Left lung (tissue), 10 donors: ENCODE results near the gene SPX. TPM values are rescaled to one million over a fixed set of nuclear protein-coding genes. Genes with fewer than 3 reads are reported as not detected.

Experiments used
- ATAC-seq: fragments of 200-7000 bp; cut with Tn5 transposase; one replicate; pipeline ENCODE4 v1.9.1; 2020; ENCODE audit warnings: moderate library complexity
- DNase-seq, 4 donors: peaks; one replicate each; pipeline ENCODE4 v3.0.0-alpha.2; 2013 to 2020
- H3K27ac ChIP-seq, 2 donors: fragments of 200-600 bp; sonication (generic) in 1 of 2; one replicate each; pipeline versions ENCODE4 v1.5.0 to v1.8.0; 2020 to 2021
- H3K27me3 ChIP-seq, 2 donors: fragments of 200-600 bp; sonication (generic) in 1 of 2; one replicate each; pipeline versions ENCODE4 v1.5.0 to v1.8.0; 2020 to 2021
- H3K36me3 ChIP-seq, 2 donors: fragments of 200-600 bp; sonication (generic) in 1 of 2; one replicate each; pipeline versions ENCODE4 v1.5.0 to v1.8.0; 2020 to 2021
- H3K4me1 ChIP-seq, 2 donors: fragments of 200-600 bp; one replicate each; pipeline ENCODE4 v1.8.0; 2021
- H3K4me3 ChIP-seq, 2 donors: fragments of 200-600 bp; sonication (generic) in 1 of 2; one replicate each; pipeline versions ENCODE4 v1.5.0 to v1.8.0; 2020 to 2021; ENCODE audit warnings: mild to moderate bottlenecking in 1 of 2
- H3K9me3 ChIP-seq, 2 donors: fragments of 200-600 bp; sonication (generic) in 1 of 2; one replicate each; pipeline versions ENCODE4 v1.5.0 to v1.8.0; 2020 to 2021
- intact Hi-C, 2 donors: fragments of 100-400 bp; cut with DNase I; formaldehyde crosslinking; loops; one replicate each; pipeline versions ENCODE4 v1.11.2 to v1.14.2; 2022
- polyA plus RNA-seq, 6 donors: library from polyadenylated mRNA; unstranded; fragments of 120-200 nt; gene quantifications; one replicate each; pipeline ENCODE4 v1.2.1, GENCODE V29; 2013; ENCODE audit not compliant: insufficient read length in 6 of 6
- total RNA-seq, 2 donors: library from RNA; stranded (reverse); fragmentation: NEBNext Ultra II Directional; extraction: Animal tissue kit (Norgen Biotek cat#: 25700); gene quantifications; one replicate each; pipeline ENCODE4 v1.2.1, GENCODE V29; 2021
- TF ChIP-seq, protein P1 (sequence below), 2 donors: fragments of 200-600 bp; sonication (generic) in 1 of 2; IDR thresholded peaks; one replicate each; pipeline versions ENCODE4 v1.5.0 to v1.8.0; 2021; ENCODE audit warnings: antibody characterized with exemption in 2 of 2
- donor health status: DM: no; HTN: yes; CAD: no.
- donor health status: DM: no; HTN: no; CAD: no.

SPX gene
- total and polyA plus RNA-seq, 8 donors, result 0.44 to 13.5 (median 10.0) TPM

DNA sequence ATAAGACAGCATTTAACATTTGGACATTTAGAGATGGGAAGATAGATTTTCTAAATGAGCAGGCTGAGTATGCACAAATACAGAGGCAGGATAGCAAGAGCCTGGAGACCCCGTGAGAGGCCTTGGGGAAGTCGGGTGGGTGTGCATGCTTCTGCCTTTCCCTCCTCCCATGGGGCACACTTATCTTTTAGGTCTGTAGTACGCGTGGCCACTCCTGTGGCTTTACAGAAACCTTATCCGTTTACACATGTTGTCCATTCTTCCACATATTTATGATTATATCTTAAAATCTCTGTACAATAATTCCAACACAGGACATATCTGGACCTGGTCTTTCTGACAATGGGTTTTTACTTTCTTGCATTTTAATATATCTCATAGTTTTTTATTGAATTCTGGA, 45.0 kb downstream of the SPX start:
- Histone ChIP-seq H3K4me1 (no peaks in the 10 kb centered on the region), H3K9me3 (no peaks in the 10 kb centered on the region), H3K4me3 (no peak overlapping the region), H3K27me3 (no peaks in the 10 kb centered on the region), H3K27ac (no peak overlapping the region), H3K36me3 (no peaks in the 10 kb centered on the region)
- DNase-seq, result no peak
- TF ChIP-seq, protein P1, sequence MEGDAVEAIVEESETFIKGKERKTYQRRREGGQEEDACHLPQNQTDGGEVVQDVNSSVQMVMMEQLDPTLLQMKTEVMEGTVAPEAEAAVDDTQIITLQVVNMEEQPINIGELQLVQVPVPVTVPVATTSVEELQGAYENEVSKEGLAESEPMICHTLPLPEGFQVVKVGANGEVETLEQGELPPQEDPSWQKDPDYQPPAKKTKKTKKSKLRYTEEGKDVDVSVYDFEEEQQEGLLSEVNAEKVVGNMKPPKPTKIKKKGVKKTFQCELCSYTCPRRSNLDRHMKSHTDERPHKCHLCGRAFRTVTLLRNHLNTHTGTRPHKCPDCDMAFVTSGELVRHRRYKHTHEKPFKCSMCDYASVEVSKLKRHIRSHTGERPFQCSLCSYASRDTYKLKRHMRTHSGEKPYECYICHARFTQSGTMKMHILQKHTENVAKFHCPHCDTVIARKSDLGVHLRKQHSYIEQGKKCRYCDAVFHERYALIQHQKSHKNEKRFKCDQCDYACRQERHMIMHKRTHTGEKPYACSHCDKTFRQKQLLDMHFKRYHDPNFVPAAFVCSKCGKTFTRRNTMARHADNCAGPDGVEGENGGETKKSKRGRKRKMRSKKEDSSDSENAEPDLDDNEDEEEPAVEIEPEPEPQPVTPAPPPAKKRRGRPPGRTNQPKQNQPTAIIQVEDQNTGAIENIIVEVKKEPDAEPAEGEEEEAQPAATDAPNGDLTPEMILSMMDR (IDR thresholded peaks at IDR 0.05), result no peak
- intact Hi-C loops, result no loop called here
- ATAC-seq, result no peak

DNA sequence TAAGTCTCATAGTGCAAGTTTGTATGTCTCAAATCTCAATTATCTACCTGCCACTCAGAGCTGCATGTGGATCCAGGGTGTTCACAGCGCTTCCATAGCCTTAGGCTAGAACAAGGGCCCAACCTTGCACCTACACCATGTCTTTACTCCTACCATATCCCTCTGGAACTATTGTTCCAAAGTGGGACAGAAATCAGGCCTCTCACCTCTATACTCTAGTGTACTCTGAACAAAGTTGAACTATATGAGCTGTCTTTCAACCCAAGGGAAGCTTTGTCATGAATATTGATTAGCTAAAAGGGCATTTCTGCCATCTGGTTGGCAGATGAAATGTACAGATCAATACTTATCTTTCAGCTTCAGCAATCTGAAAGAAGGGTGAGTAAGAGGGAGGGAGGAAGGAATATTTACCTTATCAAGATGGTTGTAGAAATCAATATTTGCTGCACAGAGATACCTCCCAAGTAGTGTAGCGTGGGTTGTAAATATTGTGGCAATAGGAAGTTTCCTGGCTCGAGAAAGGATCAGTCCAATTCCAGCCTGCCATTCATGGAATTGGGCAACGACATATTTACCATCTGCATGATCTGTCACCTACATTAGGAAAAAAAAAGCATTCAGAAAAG, 47.8 kb downstream of the SPX start:
- no peak for DNase-seq
- no peak overlapping the region for H3K27ac ChIP-seq
- intact Hi-C loops, result no loop called here

DNA sequence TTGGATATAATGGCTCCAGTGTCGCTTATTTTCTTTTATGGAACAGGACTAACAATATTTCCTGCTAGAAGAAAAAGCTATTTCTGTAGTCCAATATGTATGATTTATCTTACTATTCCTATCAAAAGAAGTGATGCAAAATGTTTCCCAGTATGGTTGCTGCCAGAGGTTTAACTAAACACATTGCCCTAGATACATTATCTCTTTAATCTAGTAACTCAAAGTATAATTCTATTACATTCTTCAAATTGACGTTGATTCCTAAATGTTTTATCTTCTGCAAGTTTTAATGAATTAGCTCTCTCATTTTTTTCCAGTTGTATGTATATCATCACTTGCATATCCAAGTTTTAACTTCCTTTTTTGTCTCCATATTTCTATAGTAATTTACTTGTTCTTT, 50.3 kb downstream of the SPX start:
- DNase-seq (no peak), ATAC-seq (no peak)
- intact Hi-C loops, result no loop called here
- TF ChIP-seq, protein P1 (IDR thresholded peaks at IDR 0.05), result no peak
- Histone ChIP-seq H3K36me3 (no peaks in the 10 kb centered on the region), H3K9me3 (no peaks in the 10 kb centered on the region), H3K4me3 (no peak overlapping the region), H3K27me3 (no peaks in the 10 kb centered on the region), H3K27ac (no peak overlapping the region), H3K4me1 (no peaks in the 10 kb centered on the region)

More for the DNA sequence above, 47.8 kb downstream of the SPX start:
- TF ChIP-seq, protein P1 (IDR thresholded peaks at IDR 0.05), result no peak
- H3K36me3 ChIP-seq, result no peaks in the 10 kb centered on the region
- H3K9me3 ChIP-seq, result no peaks in the 10 kb centered on the region
- no peaks in the 10 kb centered on the region for H3K27me3 ChIP-seq
- no peak for ATAC-seq
- H3K4me3 ChIP-seq, result no peak overlapping the region
- no peaks in the 10 kb centered on the region for H3K4me1 ChIP-seq

DNA sequence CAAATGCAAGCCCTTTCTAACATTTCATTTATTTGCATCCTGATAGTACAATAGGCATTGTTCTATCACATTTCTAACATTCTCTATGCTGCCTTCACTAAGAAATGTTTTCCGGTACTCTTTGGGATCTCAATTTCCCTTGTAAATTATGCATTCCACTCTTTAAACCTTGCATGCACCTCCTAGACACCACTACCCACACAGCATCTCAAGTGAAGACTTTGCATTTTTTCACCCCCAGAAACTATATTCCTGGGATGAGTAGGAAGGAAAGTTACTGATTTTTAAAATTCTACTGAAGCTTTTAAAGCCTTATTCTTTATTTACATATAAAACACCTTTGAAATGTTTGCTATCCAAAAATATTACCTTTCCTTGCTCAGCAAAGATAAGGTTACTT, 51.4 kb downstream of the SPX start:
- no peak overlapping the region for H3K27ac ChIP-seq
- no peak overlapping the region for H3K4me3 ChIP-seq
- TF ChIP-seq, protein P1 (IDR thresholded peaks at IDR 0.05), result no peak
- intact Hi-C loops, result no loop called here
- no peaks in the 10 kb centered on the region for H3K9me3 ChIP-seq
- no peak for ATAC-seq
- no peaks in the 10 kb centered on the region for H3K4me1 ChIP-seq
- no peaks in the 10 kb centered on the region for H3K36me3 ChIP-seq
- no peaks in the 10 kb centered on the region for H3K27me3 ChIP-seq
- DNase-seq, result no peak

DNA sequence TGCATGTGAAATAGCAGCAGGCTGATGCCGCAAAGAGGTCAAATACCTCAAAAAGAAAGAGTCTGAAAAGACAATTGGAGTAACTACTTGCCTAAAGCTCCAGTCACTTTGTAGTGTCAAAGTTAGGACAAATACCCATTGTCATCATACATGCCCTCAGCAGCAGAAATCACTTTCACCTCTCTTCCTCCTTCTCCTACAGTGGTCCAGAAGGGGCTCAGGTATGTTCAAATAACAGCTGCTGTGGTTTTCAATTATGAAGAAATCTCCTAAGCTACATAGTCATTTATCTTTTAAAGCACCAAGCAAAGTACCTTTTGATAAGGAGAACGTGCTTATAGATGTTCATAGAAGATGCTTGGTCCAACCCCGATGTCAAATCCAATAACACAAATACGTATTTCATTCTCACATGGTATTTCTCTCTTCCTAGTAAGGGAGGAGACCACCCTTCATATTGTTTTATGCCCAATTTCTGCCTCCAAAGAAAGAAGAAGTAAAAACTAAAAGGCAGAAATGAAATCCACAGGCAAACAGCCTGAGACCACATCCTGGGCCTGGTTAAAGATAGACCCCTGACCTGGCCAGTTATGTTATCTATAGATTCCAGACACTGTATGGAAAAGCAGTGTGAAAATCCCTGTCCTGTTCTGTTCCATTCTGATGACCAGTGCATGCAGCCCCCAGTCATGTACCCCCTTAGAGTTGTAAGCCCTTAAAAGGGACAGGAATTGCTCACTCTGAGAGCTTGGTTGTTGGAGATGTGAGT, 54.8 kb downstream of the SPX start:
- no peak overlapping the region for H3K27ac ChIP-seq
- H3K4me3 ChIP-seq, result no peak overlapping the region
- H3K36me3 ChIP-seq, result no peaks in the 10 kb centered on the region
- no peaks in the 10 kb centered on the region for H3K9me3 ChIP-seq
- DNase-seq (no peak), ATAC-seq (no peak)
- TF ChIP-seq, protein P1 (IDR thresholded peaks at IDR 0.05), result no peak
- intact Hi-C loops, result no loop called here
- H3K4me1 ChIP-seq, result no peaks in the 10 kb centered on the region
- no peaks in the 10 kb centered on the region for H3K27me3 ChIP-seq

Other genes with a start within 250 kb of the SPX start
- under 1 TPM in 1 of 2 donors, not detected in 1; 0.03 TPM for gene SLCO1A2, start 191.4 kb upstream of the SPX start, total RNA-seq
- under 1 TPM; 0.08 to 0.51 (median 0.28) TPM for gene SLCO1A2, start 191.4 kb upstream of the SPX start, polyA plus RNA-seq
- not detected for gene IAPP, start 153.4 kb upstream of the SPX start, total RNA-seq
- not detected for gene IAPP, start 153.4 kb upstream of the SPX start, polyA plus RNA-seq
- gene PYROXD1, start 88.6 kb upstream of the SPX start, total RNA-seq, result 10 to 100 TPM; 18.9 to 19.8 TPM
- gene PYROXD1, start 88.6 kb upstream of the SPX start, polyA plus RNA-seq, result 10 to 100 TPM; 16.9 to 22.2 (median 19.8) TPM
- 10 to 100 TPM; 34.4 to 42.1 TPM for gene RECQL, start 24.7 kb upstream of the SPX start, total RNA-seq
- gene RECQL, start 24.7 kb upstream of the SPX start, polyA plus RNA-seq, result 10 to 100 TPM; 32.1 to 37.8 (median 35.0) TPM
- 10 to 100 TPM; 43.8 to 51.9 TPM for gene GOLT1B, start 24.5 kb upstream of the SPX start, total RNA-seq
- gene GOLT1B, start 24.5 kb upstream of the SPX start, polyA plus RNA-seq, result 10 to 100 TPM; 33.9 to 41.7 (median 39.5) TPM
- not detected for gene GYS2, start 78.6 kb downstream of the SPX start, total RNA-seq
- gene GYS2, start 78.6 kb downstream of the SPX start, polyA plus RNA-seq, result under 1 TPM in 4 of 6 donors, not detected in 2; 0.07 to 0.42 (median 0.32) TPM
- gene LDHB, start 131.5 kb downstream of the SPX start, total RNA-seq, result 100 to 1,000 TPM; 512 to 592 TPM
- gene LDHB, start 131.5 kb downstream of the SPX start, polyA plus RNA-seq, result 1,000 to 10,000 TPM in 2 of 6 donors, 100 to 1,000 TPM in 4; 826 to 1,016 (median 952) TPM
- gene KCNJ8, start 248.4 kb downstream of the SPX start, total RNA-seq, result 10 to 100 TPM; 14.3 to 20.8 TPM
- 10 to 100 TPM; 15.3 to 25.5 (median 22.3) TPM for gene KCNJ8, start 248.4 kb downstream of the SPX start, polyA plus RNA-seq